GM03348 (cell line): ENCODE data around the gene TMEM254.
A peak's percentile ranks its signal among the peaks of the same experiment; 100 is the strongest.
"Not testable (repeated sequence)": the region's sequence is repeated elsewhere in the genome, so short reads cannot be mapped to it uniquely, and the experiment has no call there.

Source experiments
- DNase-seq: peaks from one replicate; pipeline ENCODE4 v3.0.0; 2012; ENCODE audit warnings: low spot score

The TMEM254 gene, protein sequence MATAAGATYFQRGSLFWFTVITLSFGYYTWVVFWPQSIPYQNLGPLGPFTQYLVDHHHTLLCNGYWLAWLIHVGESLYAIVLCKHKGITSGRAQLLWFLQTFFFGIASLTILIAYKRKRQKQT

DNA sequence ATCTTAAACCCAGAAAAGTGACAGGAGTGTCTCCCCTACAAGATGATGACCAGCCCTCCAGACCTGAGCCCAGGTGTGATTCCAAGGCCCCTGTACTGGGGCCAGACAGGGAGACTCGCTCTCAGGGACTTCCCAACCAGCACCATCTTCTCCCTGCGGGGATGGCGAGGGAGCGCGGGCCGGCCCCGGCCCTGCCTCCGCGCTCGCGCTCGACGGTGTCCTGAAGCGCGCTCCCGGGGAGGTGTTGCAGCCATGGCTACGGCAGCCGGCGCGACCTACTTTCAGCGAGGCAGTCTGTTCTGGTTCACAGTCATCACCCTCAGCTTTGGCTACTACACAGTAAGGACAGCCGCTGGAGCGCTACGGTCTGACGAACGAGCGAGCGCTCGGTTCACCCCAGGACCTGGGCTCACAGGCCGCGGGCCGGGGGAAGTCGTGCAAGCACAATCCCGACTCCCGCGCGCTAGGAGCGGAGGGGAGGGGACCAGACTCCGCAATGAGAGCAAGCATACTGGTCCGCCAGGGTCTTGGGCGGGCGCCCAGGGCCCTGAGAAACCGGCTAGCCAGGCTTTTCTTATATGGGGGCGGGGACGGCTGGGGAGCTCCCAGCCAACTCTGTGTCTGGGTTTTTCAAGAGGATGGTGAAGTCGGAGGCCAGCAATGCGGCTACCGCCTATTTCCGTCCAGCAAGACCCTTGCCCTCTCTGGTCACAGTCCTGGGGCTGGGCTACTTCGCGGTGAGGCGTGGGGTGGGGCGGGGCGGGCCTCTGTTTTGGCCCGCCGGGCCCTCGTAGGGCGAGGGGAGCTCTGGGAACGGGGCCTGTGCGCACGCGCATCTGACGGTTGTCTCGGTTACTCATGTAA, at the start of gene TMEM254:
Gene TMEM254, plus strand, starts transcription at position 218 of the 864 bp plus-strand sequence. Its CDS starts 35 bp downstream, at position 253.
- DNase-seq: peak; percentile 97

- not testable (repeated sequence) for DNase-seq
Measured at GRCh38 chr10:80029205-80029604, 49.3 kb upstream of the TMEM254 start.

- not testable (repeated sequence) for DNase-seq
Measured at GRCh38 chr10:80029865-80030264, 48.6 kb upstream of the TMEM254 start.

DNA sequence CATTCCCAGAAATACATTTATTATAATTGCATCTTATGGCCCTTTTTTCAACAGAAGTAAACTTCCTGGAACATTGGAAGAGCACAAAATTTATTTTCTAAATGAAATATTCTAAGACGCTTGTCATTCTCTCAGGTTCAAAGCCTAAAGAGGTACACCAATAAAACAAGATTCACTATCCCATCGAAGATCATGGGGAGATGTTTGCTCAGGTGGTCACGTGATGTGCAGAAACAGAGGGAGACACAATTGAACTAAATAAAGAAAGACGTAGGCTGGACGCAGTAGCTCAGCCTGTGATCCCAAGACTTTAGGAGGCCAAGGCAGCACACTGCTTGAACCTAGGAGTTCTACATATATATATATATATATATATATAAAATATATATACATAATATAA, 46.0 kb upstream of the TMEM254 start:
- DNase-seq: no peak

DNA sequence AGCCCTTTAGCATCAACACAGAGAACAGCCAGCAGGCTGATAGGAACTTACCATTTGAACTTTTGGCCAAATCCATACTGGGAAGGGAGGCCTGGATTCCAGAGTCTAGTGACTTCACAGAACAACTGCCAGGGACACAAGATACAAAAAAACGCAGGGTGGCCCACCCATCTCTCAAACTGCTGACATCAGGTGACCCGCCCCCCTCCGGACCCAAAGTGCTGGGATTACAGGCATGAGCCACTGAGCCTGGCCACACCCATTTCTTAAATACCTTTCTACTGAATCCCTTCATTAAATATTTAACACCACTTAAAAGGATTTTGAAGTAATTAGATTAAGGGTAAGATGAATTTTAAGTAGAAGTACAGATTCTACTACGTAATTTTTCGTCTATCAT, 43.7 kb upstream of the TMEM254 start:
- DNase-seq: not testable (repeated sequence)

DNA sequence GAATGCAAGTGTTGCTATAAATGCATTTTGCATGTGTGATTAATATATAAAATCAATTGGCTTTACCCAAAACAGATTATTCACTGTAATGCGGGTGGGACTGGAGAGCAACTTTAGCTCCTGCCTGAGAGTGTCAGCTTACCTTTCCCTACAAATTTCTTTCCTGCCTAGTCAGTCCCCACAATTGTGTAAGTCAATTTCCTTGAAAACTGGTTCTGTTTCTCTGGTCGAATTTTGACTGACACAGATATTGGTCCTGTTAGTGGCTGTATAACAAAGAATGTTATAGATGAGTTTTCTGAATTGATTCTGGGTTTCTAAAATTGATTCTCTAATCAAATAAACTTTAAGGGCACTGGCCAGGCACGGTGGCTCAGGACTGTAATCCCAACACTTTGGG, 43.0 kb upstream of the TMEM254 start:
- DNase-seq: not testable (repeated sequence)

DNA sequence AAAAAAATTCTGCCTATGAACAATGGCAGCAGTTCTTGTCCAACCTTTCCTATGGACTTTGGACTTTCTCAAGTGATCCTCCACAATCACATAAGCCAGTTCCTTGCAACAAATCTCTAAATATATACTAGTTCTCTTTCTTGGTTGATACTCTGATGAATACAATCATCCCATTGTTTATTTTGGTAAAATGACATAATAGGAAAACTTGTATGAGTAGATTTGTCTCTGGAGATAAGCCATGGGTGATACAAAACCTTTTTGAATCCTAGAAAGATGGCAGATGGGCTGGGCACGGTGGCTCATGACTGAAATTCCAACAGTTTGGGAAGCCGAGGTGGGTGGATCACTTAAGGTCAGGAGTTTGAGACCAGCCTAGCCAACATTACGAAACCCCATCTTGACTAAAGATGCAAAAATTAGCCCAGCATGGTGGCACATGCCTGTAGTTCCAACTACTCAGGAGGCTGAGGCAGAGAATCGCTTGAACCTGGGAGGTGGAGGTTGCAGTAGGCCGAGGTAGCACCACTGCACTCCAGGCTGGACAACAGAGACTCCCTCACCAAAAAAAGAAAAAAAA, 41.5 kb upstream of the TMEM254 start:
- not testable (repeated sequence) for DNase-seq

DNA sequence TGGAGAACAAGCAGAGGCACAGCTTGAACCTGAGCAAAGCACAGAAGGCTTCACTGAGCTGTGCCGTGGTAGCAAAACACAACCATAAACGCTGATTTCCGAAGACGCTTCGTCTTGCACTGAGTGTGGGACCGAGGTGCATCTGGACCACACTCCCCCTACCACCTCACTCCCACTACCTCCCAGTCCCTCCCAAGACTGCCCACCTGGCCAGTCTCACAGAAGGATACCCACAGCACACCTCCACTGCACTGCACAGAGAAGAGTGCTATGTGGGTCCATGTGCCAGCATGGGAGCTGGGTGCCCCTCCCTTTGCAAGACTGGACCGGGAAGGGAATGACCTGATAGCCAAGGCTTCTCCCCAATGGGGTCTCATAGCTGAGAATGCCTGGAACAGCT, 40.2 kb upstream of the TMEM254 start:
- not testable (repeated sequence) for DNase-seq

GRCh38 chr10:80041162-80041561, 37.3 kb upstream of the TMEM254 start:
- DNase-seq: no peak

GRCh38 chr10:80044935-80045334, 33.5 kb upstream of the TMEM254 start:
- DNase-seq: not testable (repeated sequence)

- DNase-seq: peak; percentile 87
Measured at GRCh38 chr10:80046629-80047441, 31.6 kb upstream of the TMEM254 start.

DNA sequence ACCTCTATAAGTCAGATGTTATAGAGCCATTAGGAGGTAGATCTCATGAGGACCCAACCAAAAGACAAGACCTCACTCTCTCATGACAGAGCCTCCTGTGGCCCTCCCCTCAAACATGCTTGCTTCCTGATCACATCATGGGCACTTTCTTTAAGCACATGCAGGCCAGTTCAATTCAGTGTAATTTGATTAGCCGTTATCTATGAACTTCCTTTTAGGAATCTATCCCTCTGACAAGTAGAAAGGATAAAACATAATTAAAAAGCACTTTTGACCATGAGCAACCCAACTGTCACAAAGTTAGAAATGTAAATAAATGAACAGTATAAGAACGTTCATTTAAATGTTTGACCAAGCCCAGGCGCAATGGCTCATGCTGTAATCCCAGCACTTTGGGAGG, 27.7 kb upstream of the TMEM254 start:
- DNase-seq: no peak

DNA sequence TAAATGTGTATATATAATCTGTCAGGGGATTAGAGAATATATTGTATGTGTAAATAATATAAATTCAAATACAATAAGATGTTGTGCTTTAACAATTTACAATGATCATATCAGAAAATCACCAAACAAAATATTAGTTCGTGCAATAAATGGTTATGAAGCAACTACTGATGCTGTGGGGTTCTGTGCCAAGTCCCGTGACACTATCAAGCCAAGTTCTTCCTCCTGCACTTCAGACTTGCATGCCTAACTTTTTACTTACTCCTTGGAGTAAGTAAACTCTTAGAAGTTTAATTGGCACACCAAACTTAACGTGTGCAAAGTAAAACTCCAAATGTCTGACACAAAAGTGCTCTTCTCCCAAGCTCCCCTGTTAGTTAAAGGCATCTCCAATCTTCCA, 26.5 kb upstream of the TMEM254 start:
- no peak for DNase-seq

- DNase-seq: no peak
Measured at GRCh38 chr10:80055760-80056159, 22.7 kb upstream of the TMEM254 start.

GRCh38 chr10:80057171-80057570, 21.3 kb upstream of the TMEM254 start:
- DNase-seq: no peak

DNA sequence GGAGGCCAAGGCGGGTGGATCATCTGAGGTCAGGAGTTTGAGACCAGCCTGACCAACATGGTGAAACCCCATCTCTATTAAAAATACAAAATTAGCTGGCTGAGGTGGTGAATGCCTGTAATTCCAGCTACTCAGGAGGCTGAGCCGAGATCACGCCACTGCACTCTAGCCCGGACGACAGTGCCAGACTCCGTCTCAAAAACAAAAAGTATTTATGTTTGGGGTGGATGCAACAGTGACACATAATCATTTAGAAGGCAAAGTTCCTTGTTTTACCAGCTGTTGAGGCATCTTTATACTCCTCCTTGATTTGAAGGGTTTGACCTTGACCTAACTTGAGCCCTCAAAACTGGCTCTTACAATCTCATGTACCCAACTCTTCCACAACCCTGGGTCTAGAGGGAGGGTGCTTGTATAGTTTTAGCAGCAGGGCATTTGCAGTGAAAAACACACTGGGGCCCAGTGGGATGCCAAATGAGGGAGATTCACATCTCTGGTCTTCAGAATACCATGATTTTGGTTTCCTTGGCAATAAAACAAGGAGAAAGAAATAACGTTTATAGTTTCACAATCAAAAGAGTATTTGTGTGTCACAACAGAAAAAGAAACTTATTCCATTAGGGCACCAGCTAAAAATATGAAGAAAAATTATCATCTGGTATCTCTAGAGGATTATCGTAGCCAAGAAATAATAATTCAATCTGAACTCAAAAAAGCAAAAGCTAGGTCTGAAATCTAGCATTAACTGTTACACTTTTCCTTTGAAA, 14.2 kb upstream of the TMEM254 start:
- DNase-seq: no peak

- no peak for DNase-seq
Measured at GRCh38 chr10:80066809-80067208, 11.7 kb upstream of the TMEM254 start.

GRCh38 chr10:80067821-80068220, 10.6 kb upstream of the TMEM254 start:
- not testable (repeated sequence) for DNase-seq

DNA sequence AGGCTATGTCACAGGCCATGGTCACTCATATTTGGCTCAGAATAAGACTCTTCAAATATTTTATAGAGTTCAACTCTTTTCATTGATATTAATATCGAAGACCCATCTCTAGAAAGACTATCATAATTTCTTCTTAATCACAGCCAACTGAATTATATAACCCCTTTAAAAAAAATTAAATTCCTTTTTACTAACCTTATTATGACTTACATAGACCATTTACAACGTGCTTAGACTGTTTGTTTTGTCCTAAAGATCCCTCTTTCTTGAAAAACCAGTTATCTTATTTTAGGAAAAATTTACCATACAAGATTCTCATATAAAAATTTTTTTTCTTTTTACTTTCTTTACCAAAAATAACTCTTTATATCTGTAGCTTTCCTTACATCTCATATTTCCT, 10.2 kb upstream of the TMEM254 start:
- DNase-seq: no peak

DNA sequence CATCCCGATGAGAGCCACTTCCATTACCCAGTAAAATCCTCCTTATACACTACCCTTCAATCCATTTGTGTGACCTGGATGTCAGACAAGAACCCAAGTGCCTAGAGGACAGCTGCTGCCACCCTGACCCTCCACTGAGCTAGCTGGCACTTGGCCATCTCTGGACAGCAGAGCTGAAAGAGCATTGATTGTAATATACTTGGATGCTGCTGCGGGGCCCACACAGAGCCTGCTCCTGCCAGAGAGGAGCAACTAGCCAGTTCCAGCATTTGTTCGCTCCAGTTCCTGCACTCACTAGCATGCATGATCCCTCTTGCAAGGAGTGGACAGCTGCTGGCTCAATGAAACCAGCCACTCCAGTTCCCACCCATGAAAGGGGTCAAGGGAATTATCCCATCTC, 8.4 kb upstream of the TMEM254 start:
- no peak for DNase-seq

GRCh38 chr10:80072584-80072983, 5.9 kb upstream of the TMEM254 start:
- DNase-seq: no peak

GRCh38 chr10:80075781-80076180, 2.7 kb upstream of the TMEM254 start:
- peak; percentile 41 for DNase-seq
